Stimulated activated CD4-positive, alpha-beta T cell treated with anti-CD3 and anti-CD28 coated beads, Interleukin-1b, Interleukin-23, amount 100 ng/mL, for 1 hour (primary cell): ENCODE measurements around the gene GRAMD4.
"Not testable (repeated sequence)": the region's sequence is repeated elsewhere in the genome, so short reads cannot be mapped to it uniquely, and the experiment has no call there.

Experiments used
- DNase-seq, 2 donors: peaks; one replicate each; pipeline ENCODE4 v3.0.0-alpha.2; 2020; ENCODE audit warnings: low read depth in 2 of 2

The GRAMD4 gene

GRCh38 chr22:46637711-46638600, 17.8 kb downstream of the GRAMD4 start:
- DNase-seq: no peak

GRCh38 chr22:46638601-46639431, 18.6 kb downstream of the GRAMD4 start:
- no peak for DNase-seq

GRCh38 chr22:46639843-46640242, 19.7 kb downstream of the GRAMD4 start:
- no peak for DNase-seq

GRCh38 chr22:46640293-46641055, 20.3 kb downstream of the GRAMD4 start:
- no peak for DNase-seq

GRCh38 chr22:46641811-46642266, 21.7 kb downstream of the GRAMD4 start:
- DNase-seq: no peak

GRCh38 chr22:46642840-46643480, 22.8 kb downstream of the GRAMD4 start:
- DNase-seq: not testable (repeated sequence)

GRCh38 chr22:46646531-46647215, 26.5 kb downstream of the GRAMD4 start:
- DNase-seq: no peak

GRCh38 chr22:46648225-46648820, 28.1 kb downstream of the GRAMD4 start:
- DNase-seq: not testable (repeated sequence)

- no peak for DNase-seq
Measured at GRCh38 chr22:46649141-46650077, 29.2 kb downstream of the GRAMD4 start.

- DNase-seq: no peak
Measured at GRCh38 chr22:46650078-46650810, 30.1 kb downstream of the GRAMD4 start.

- no peak for DNase-seq
Measured at GRCh38 chr22:46651316-46651715, 31.1 kb downstream of the GRAMD4 start.

GRCh38 chr22:46652081-46652846, 32.1 kb downstream of the GRAMD4 start:
- no peak for DNase-seq

- no peak for DNase-seq
Measured at GRCh38 chr22:46652847-46653331, 32.7 kb downstream of the GRAMD4 start.

GRCh38 chr22:46653596-46653995, 33.4 kb downstream of the GRAMD4 start:
- no peak for DNase-seq

- no peak for DNase-seq
Measured at GRCh38 chr22:46654426-46654825, 34.2 kb downstream of the GRAMD4 start.

- no peak for DNase-seq
Measured at GRCh38 chr22:46654927-46655595, 34.9 kb downstream of the GRAMD4 start.
